BJ (cell line): ENCODE results near the gene CELA3A. TPM values are rescaled to one million over a fixed set of nuclear protein-coding genes. Genes with fewer than 3 reads are reported as not detected.
"Not testable (repeated sequence)": the region's sequence is repeated elsewhere in the genome, so short reads cannot be mapped to it uniquely, and the experiment has no call there.

Experiments used
- CTCF ChIA-PET: fragments of 350-600 bp; formaldehyde crosslinking; extraction: SDS; loops from one replicate; lab custom pipeline; 2021; ENCODE audit warnings: antibody characterized with exemption, inconsistent platforms; lab: Yijun Ruan, JAX
- POLR2A ChIA-PET: fragments of 300-600 bp; sonication (Branson Sonifier 250); formaldehyde crosslinking; extraction: SDS; loops from one replicate; lab custom pipeline; 2021; ENCODE audit warnings: antibody characterized with exemption; lab: Charles Lee
- DNase-seq: peaks from one replicate; pipeline ENCODE4 v3.0.0-alpha.2; 2011; ENCODE audit warnings: low read depth
- H3K27me3 ChIP-seq: 2 replicates; pipeline ENCODE4 v1.6.0; 2011; ENCODE audit warnings: low read length; ENCODE audit not compliant: control insufficient read depth, insufficient read depth
- H3K36me3 ChIP-seq: 2 replicates; pipeline ENCODE4 v1.5.1; 2011; ENCODE audit warnings: low read length; ENCODE audit not compliant: control insufficient read depth, insufficient read depth
- H3K4me3 ChIP-seq: 2 replicates; pipeline ENCODE4 v1.5.1; 2011; ENCODE audit warnings: low read depth, mild to moderate bottlenecking, control low read depth, low read length
- polyA plus RNA-seq: library from polyadenylated mRNA; depleted of rRNA; stranded (reverse); fragments of >200 nt; gene quantifications from 2 replicates; pipeline ENCODE4 v1.2.3, GENCODE V29; 2011

The CELA3A gene
- polyA plus RNA-seq, 1 experiment, result not detected

DNA sequence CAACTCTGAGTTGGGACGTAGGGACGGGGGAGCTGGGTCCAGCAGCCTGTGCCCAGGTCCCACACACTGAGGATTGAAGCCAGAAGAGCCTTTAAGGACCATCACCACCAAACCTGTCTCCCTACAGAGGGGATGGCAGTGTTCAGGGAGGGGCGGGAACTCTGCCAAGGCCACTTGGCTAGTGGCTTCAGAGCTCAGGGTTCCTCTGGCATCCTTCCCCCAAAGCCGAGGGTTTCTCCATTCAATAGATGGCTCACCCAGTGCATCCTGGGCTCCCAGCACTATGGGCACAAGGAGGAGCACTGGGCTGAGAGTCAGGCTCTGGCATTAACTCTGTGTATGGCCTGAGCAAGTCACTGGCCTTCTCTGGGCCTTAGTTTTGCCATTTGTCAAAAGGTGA lies 20.2 kb upstream of the CELA3A start:
- H3K36me3 ChIP-seq, POLR2A ChIA-PET, H3K4me3 ChIP-seq, H3K27me3 ChIP-seq, DNase-seq: not testable (repeated sequence)
- CTCF ChIA-PET, result interaction anchor here (0.8 kb wide), 1 partner anchor 434 kb away, joined by 3 read pairs; no protein-coding TSS in a partner anchor

DNA sequence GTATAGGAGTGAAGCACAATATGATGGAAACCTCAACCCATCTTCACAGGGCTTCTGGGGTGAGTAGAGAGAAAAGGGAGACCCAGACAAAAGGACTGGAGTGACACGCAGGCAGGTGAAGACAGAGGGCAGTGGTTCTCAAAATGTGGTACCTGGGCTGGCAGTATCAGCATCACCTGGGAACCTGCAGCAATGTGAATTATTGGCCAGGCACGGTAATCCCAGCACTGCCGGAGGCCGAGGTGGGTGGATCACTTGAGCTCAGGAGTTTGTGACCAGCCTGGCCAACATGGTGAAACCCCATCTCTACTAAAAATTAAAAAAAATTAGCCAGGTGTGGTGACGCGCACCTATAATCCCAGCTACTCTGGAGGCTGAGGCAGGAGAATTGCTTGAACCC lies 19.3 kb upstream of the CELA3A start:
- CTCF ChIA-PET, H3K27me3 ChIP-seq, POLR2A ChIA-PET, DNase-seq, H3K36me3 ChIP-seq, H3K4me3 ChIP-seq: not testable (repeated sequence)

DNA sequence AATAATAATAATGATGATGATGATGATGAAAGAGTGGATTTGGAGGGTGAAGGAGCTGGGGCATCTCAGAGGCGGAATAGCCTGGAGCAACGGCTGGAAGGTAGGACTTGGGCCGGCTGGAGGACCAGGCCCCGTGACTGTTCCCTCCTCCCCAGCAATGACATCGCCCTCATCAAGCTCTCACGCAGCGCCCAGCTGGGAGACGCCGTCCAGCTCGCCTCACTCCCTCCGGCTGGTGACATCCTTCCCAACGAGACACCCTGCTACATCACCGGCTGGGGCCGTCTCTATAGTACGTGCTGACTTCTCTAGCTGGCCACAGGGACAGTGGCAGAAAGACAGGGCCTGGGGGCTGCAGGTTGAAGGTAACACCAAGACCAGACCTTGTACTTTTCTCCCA lies 17.9 kb upstream of the CELA3A start:
- H3K27me3 ChIP-seq, H3K4me3 ChIP-seq, CTCF ChIA-PET, DNase-seq, H3K36me3 ChIP-seq, POLR2A ChIA-PET: not testable (repeated sequence)

DNA sequence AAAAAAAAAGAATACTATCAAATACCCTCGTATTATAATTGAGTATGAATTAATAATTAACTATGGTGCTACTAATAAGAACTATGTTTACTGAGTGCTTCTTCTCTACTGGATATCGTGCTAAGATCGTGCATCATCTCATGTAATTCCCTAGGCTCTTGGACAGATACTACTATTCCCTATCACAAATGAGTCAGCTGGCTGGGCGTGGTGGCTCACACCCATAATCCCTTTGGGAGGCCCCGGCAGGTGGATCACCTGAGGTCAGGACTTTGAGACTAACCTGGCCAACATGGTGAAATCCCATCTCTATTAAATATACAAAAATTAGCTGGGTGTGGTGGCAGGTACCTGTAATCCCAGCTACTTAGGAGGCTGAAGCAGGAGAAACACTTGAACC lies 15.6 kb upstream of the CELA3A start:
- CTCF ChIA-PET, H3K4me3 ChIP-seq, POLR2A ChIA-PET, DNase-seq, H3K36me3 ChIP-seq, H3K27me3 ChIP-seq: not testable (repeated sequence)

DNA sequence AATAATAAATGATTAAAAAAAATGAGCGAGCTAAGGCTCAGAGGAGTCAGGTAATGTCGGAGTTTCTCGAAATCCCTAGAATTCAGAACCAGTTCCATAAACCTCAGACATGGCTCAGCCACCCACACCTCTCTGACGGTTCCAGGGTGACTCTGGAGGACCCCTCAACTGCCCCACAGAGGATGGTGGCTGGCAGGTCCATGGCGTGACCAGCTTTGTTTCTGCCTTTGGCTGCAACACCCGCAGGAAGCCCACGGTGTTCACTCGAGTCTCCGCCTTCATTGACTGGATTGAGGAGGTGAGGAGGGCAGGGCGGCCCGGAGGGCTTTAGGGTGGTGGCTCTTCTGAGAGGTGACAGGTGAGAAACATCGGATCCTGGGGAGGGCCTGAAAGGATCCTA lies 15.1 kb upstream of the CELA3A start:
- H3K27me3 ChIP-seq, POLR2A ChIA-PET, H3K4me3 ChIP-seq, DNase-seq, H3K36me3 ChIP-seq: not testable (repeated sequence)
- CTCF ChIA-PET, result interaction anchor here (1.1 kb wide), 1 partner anchor 341 kb away, joined by 3 read pairs; no protein-coding TSS in a partner anchor

DNA sequence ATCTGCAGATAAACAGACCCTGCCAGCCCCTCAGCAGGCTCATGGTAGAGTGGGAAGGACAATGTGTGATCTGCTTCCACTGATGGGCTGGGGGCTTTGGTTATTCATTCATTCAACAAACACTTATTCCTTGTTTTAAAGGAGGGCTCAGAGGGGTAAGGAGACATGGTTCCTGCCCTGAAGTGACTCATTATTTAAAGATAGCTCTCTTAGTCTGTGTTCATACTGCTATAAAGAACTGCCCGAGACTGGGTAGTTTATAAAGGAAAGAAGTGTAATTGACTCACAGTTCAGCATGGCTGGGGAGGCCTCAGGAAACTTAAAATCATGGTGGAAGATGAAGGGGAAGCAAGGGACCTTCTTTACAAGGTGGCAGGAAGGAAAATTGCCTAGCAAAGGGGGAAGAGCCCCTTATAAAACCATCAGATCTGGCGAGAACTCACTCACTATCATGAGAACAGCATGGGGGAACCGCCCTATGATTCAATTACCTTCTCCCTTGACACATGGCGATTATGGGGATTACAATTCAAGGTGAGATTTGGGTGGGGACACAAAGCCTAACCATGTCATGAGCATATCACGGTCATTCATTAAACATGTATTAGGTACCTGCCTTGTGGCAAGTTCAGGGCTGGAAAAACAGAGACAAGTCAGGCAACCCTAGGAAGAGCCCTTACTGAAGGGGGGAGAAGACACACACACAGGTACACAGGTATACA lies 11.6 kb upstream of the CELA3A start:
- H3K4me3 ChIP-seq, POLR2A ChIA-PET, DNase-seq, CTCF ChIA-PET, H3K36me3 ChIP-seq, H3K27me3 ChIP-seq: not testable (repeated sequence)

DNA sequence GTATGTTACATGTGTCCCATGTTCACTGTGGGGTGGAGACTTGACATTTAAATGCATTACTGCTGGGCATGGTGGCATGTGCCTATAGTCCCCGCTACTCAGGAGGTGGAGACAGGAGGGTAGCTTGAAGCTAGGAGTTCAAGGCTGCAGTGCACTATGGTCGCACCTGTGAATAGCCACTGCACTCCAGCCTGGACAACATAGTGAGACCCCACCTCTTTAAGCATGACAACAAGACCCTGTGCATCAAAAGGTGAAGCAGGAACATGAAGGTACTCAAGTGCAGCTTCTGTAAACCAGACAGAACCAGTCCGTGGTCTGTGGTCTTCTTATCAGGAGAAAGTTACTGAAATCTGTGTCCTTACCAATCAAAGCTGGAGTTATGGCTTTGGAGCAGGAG lies 9.3 kb upstream of the CELA3A start:
- POLR2A ChIA-PET, CTCF ChIA-PET, DNase-seq, H3K27me3 ChIP-seq, H3K36me3 ChIP-seq, H3K4me3 ChIP-seq: not testable (repeated sequence)

DNA sequence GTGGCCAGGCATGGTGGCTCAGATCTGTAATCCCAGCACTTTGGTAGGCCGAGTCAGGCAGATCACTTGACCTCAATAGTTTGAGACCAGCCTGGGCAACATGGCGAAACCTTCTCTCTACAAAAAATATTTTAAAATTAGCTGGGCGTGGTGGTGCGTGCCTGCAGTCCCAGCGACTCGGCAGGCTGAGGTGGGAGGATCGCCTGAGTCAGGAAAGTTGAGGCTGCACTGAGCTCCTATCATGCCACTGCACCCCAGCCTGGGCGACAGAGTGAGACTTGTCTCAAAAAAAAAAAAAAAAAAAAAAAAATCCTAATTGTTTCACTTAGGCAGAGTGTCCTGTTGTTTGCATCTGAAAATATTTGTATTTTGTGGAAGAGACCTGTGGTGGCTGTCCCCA lies 6.7 kb upstream of the CELA3A start:
- CTCF ChIA-PET, result not testable (repeated sequence)

DNA sequence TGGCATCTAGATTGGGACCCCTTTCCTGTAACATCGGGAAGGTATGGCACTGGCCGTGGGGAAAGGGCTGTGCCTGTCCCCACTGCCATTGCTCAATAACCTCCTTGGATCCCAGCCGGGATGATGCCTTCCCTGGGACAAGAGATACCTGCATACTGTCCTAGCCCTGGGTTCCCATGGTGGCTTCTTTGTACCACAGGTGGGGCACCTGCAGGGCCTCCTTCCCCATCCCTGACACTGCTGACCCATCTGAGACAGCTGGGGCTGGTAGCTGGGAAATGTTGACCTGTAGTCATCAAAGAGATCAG lies 4.8 kb upstream of the CELA3A start:
- H3K27me3 ChIP-seq, H3K4me3 ChIP-seq, CTCF ChIA-PET, DNase-seq, POLR2A ChIA-PET, H3K36me3 ChIP-seq: not testable (repeated sequence)

More for the DNA sequence above, 6.7 kb upstream of the CELA3A start:
- DNase-seq, H3K27me3 ChIP-seq, POLR2A ChIA-PET, H3K4me3 ChIP-seq, H3K36me3 ChIP-seq: not testable (repeated sequence)

DNA sequence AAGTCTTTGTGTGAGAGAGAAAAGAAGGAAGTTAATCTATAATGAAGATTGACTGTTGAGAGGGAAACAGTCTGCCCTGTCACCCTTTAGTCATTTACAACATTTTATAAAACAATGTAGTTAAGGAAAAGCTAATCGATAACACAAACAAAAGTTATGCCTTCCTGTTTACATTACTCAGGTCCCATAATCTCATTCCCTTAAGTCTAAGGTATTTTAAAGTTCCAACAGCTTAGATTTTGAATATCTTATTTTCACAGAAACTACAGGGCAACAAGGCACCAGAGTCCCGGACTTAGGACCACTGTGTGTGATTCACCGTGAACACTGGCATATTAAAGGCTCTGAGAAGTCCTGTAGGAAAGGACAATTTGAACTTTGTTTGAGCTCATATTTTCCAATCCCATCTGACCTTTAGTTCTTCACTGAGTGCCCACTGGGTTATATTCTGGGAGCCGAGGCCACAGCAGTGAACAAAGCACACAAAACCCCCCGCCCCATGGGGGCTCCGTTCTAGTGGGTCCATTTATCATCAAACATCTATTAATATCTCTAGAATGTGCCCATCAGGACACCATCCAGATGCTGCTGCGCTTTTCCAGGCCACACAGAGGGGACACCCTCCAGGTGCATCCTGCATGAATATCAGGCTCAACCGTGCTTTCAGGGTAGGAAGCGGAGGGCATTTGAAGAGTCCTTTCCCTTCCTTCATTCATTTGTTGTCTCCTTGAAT lies 3.4 kb upstream of the CELA3A start:
- not testable (repeated sequence) for H3K36me3 ChIP-seq, H3K4me3 ChIP-seq, DNase-seq, H3K27me3 ChIP-seq
- CTCF ChIA-PET, result interaction anchor here (0.6 kb wide), 1 partner anchor 442 kb away, joined by 3 read pairs; no protein-coding TSS in a partner anchor
- POLR2A ChIA-PET, result interaction anchor here (0.6 kb wide), 1 partner anchor 1151 kb away, joined by 12 read pairs; no protein-coding TSS in a partner anchor

DNA sequence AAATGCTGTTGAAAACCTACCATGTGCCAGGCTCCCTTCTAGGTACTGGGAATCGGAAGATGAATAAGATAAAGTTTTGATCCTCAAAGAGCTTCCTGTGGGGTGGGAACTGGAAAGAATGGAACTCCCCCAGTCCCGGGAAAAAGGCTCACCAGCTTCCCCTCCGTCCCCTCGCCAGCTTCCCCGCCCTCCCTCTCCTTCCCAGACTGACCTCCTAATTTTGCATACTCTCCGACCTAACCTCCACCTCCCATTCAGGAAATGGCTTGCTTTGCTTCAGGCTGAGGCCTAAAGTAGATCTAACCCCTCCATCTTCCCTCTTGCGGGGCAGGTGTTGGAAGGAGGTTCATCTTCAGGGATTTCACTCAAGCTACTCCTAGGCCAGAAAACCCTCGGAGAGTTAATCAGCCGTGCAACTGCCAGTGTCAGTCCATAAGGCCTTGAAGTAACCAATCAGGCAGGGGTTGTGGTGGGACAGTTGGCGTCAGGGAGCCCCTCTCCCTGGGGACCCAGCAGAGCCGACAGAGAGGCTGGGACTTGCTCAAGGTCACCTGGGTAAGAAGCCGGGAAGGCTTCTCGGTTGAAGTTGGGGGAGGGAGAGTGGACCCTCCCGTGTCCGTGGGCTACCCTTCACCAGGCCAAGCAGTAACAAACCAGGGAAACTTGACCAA lies 2.7 kb upstream of the CELA3A start:
- DNase-seq, CTCF ChIA-PET, H3K4me3 ChIP-seq, H3K36me3 ChIP-seq, H3K27me3 ChIP-seq: not testable (repeated sequence)
- POLR2A ChIA-PET, result interaction anchor here (0.6 kb wide), 1 partner anchor 1151 kb away, joined by 12 read pairs; no protein-coding TSS in a partner anchor

DNA sequence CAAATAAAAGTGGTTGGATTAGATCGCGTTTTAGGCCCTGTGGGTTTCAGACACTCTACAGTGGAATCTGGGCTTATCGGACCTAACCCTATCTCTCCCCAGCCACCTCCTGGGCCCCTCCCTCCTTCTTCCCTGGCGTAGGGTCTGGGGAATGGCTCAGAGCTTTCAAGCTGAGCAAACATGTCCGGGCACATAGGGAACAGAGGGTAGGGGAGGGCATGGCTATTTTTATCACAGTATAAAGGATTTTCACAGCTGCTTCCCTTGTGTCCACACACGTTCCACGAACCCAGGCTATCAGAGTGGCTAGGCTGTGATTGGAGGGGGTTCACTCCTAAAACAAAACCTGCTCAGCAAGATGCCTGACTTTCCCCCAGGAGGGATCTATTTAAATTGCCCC lies 1.8 kb upstream of the CELA3A start:
- H3K4me3 ChIP-seq, POLR2A ChIA-PET, H3K27me3 ChIP-seq, H3K36me3 ChIP-seq, DNase-seq: not testable (repeated sequence)
- CTCF ChIA-PET, result interaction anchor here (0.9 kb wide), 1 partner anchor 25 kb away, joined by 3 read pairs; no protein-coding TSS in a partner anchor
